ENCODE results near the gene ZNF682. TPM values are rescaled to one million over a fixed set of nuclear protein-coding genes. Genes with fewer than 3 reads are reported as not detected.
"Not testable (repeated sequence)": the region's sequence is repeated elsewhere in the genome, so short reads cannot be mapped to it uniquely, and the experiment has no call there.

ZNF682 gene
- total RNA-seq, 1 donor from 2014 or later: 23.9 TPM

DNA sequence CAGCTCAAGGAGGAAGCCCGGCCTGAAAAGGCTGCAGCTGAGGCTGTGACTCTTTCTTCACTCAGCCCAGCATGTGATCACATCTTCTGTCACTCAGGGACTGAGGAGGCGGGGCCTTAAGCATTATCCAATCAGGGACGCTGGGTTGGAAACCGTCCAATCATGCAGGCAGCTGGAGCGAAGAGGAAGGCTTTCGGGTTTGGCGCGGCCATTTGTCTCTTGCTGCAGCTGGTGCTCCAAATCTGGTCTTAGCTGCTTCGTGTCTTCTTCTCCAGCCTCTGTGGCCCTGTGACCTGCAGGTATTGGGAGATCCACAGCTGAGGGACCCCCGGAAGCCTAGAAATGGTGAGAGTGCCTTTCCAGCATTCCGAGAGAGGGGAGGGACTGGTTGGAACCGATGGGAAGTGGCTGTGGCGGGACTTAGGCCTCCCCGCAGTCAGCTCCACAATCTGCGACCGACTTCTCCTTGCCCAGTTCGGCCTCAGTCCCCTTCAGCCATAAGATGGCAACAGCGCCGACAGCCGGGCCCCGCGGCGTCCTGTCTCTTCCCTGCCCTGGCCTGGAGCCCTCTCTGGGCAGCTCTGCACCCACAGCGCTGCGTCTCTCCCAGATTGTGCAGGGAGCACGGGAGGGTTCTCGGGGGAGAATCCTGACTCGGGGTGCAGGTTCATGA, 38.6 kb upstream of the ZNF682 start, which contains the start of gene ZNF90:
Gene ZNF90, plus strand, starts transcription at position 210 of the 673 bp plus-strand sequence. Its CDS starts 133 bp downstream, at position 343.
- peaks cover 32% of the 10 kb centered on the region for H3K4me1 Mint-ChIP-seq (ENCODE audit: low read depth, unreplicated experiment)
- H3K27me3 Mint-ChIP-seq (ENCODE audit: unreplicated experiment): peaks cover 9% of the 10 kb centered on the region
- DNase-seq: peak; percentile 91
- H3K27ac Mint-ChIP-seq (ENCODE audit: unreplicated experiment): peak within 1 kb of the TSS; percentile 95
- H3K9me3 Mint-ChIP-seq (ENCODE audit: unreplicated experiment): peaks cover 14% of the 10 kb centered on the region
- TF ChIP-seq, protein P1, sequence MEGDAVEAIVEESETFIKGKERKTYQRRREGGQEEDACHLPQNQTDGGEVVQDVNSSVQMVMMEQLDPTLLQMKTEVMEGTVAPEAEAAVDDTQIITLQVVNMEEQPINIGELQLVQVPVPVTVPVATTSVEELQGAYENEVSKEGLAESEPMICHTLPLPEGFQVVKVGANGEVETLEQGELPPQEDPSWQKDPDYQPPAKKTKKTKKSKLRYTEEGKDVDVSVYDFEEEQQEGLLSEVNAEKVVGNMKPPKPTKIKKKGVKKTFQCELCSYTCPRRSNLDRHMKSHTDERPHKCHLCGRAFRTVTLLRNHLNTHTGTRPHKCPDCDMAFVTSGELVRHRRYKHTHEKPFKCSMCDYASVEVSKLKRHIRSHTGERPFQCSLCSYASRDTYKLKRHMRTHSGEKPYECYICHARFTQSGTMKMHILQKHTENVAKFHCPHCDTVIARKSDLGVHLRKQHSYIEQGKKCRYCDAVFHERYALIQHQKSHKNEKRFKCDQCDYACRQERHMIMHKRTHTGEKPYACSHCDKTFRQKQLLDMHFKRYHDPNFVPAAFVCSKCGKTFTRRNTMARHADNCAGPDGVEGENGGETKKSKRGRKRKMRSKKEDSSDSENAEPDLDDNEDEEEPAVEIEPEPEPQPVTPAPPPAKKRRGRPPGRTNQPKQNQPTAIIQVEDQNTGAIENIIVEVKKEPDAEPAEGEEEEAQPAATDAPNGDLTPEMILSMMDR (IDR thresholded peaks at IDR 0.05; ENCODE audit: partially characterized antibody, unreplicated experiment): no peak
- H3K36me3 Mint-ChIP-seq (ENCODE audit: unreplicated experiment): no peaks in the 10 kb centered on the region
- peak within 1 kb of the TSS; percentile 97 for H3K4me3 Mint-ChIP-seq (ENCODE audit: unreplicated experiment)

DNA sequence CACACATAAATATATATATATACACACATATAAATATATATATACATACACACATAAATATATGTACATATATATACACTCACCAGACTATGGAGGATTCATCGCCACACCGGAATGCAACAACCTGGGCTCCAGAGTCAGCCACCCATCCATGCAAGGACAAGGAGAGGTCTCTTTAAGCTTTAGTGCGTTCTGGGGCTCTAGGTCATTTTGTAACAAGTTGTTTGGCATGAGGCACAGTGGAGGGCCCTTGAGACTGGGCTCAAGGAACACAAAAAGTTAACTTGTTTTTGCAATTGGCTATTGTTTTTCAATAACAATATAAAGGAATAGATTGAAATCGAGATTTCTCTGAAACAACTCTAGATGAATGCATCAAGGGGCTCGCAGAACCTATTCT, 33.6 kb upstream of the ZNF682 start:
- TF ChIP-seq, protein P1 (IDR thresholded peaks at IDR 0.05; ENCODE audit: partially characterized antibody, unreplicated experiment): no peak
- Mint-ChIP-seq H3K9me3 (ENCODE audit: unreplicated experiment) (peaks cover 6% of the 10 kb centered on the region), H3K4me1 (ENCODE audit: low read depth, unreplicated experiment) (peaks cover 1% of the 10 kb centered on the region), H3K36me3 (ENCODE audit: unreplicated experiment) (peaks cover 24% of the 10 kb centered on the region), H3K27ac (ENCODE audit: unreplicated experiment) (no peak overlapping the region), H3K4me3 (ENCODE audit: unreplicated experiment) (no peak overlapping the region), H3K27me3 (ENCODE audit: unreplicated experiment) (peaks cover 5% of the 10 kb centered on the region)
- no peak for DNase-seq

DNA sequence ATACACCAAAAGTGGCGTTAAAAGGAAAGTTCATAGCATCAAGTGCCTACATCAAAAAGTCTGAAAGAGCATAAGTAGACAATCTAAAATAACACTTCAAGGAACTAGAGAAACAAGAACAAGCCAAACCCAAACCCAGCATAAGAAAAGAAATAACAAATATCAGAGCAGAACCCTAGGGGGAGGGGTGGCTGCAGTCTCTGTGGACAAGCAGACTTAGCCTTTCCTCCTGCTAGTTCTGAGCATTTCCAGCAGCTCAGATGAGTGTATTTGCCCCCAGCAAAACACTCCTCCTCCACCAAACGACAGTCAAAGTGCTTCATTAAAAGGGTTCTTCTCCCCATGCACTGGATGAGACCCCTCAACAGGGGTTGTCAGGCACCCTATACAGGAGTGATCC, 31.4 kb upstream of the ZNF682 start:
- peaks cover 6% of the 10 kb centered on the region for H3K9me3 Mint-ChIP-seq (ENCODE audit: unreplicated experiment)
- H3K4me3 Mint-ChIP-seq (ENCODE audit: unreplicated experiment): no peak overlapping the region
- H3K4me1 Mint-ChIP-seq (ENCODE audit: low read depth, unreplicated experiment): peaks cover 1% of the 10 kb centered on the region
- peaks cover 7% of the 10 kb centered on the region for H3K27me3 Mint-ChIP-seq (ENCODE audit: unreplicated experiment)
- TF ChIP-seq, protein P1 (IDR thresholded peaks at IDR 0.05; ENCODE audit: partially characterized antibody, unreplicated experiment): no peak
- no peak for DNase-seq
- no peak overlapping the region for H3K27ac Mint-ChIP-seq (ENCODE audit: unreplicated experiment)
- H3K36me3 Mint-ChIP-seq (ENCODE audit: unreplicated experiment): peaks cover 29% of the 10 kb centered on the region

DNA sequence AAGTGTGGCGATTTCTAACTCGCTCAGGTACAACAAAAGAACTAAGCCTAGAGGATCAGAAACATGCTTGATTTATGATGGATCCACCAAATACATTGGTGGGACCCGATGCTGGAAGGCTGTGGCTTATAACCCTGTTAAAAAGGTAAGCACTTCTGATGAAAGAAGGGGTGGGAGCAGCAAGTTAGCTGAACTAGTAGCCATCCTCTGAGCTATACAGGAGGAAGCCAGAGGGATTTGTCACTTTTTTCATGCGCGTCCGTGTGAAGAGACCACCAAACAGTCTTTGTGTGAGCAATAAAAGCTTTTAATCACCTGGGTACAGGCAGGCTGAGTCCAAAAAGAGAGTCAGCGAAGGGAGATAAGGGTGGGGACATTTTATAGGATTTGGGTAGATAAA, 29.3 kb upstream of the ZNF682 start:
- H3K36me3 Mint-ChIP-seq (ENCODE audit: unreplicated experiment): peaks cover 29% of the 10 kb centered on the region
- H3K27ac Mint-ChIP-seq (ENCODE audit: unreplicated experiment); DNase-seq; H3K9me3 Mint-ChIP-seq (ENCODE audit: unreplicated experiment); H3K4me3 Mint-ChIP-seq (ENCODE audit: unreplicated experiment); H3K4me1 Mint-ChIP-seq (ENCODE audit: low read depth, unreplicated experiment); H3K27me3 Mint-ChIP-seq (ENCODE audit: unreplicated experiment): not testable (repeated sequence)

DNA sequence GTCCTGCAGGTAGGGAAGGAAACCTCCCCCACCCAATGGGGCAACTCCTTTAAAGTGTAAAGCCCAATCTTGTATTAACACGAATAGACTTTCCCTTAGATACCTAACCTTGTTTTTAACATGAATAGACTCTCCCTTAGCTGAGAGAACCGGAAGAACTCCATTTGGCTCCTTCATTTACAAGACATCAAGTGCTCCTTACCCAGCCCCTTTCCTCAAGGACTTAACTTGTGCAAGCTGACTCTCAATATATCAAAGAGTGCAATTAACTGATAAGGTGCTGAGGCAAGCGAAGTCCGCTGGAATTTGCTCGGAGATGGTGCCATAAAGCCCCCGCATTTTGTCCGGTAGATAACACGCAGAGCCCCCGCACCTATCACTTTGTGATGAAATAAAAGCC, 28.6 kb upstream of the ZNF682 start:
- Mint-ChIP-seq H3K27me3 (ENCODE audit: unreplicated experiment) (peaks cover 7% of the 10 kb centered on the region), H3K36me3 (ENCODE audit: unreplicated experiment) (peaks cover 29% of the 10 kb centered on the region), H3K27ac (ENCODE audit: unreplicated experiment) (no peak overlapping the region), H3K4me1 (ENCODE audit: low read depth, unreplicated experiment) (peaks cover 1% of the 10 kb centered on the region), H3K4me3 (ENCODE audit: unreplicated experiment) (no peak overlapping the region), H3K9me3 (ENCODE audit: unreplicated experiment) (peaks cover 10% of the 10 kb centered on the region)
- TF ChIP-seq, protein P1 (IDR thresholded peaks at IDR 0.05; ENCODE audit: partially characterized antibody, unreplicated experiment): no peak
- DNase-seq: no peak
